ENCODE data around the gene APOBEC3A.

APOBEC3A gene

GRCh38 chr22:38963872-38964271 lies 6.5 kb downstream of the APOBEC3A start:
- DNase-seq (ENCODE audit: low spot score) = no peak
- no peak for TF ChIP-seq CTCF (IDR thresholded peaks at IDR 0.05; ENCODE audit: extremely low read depth, missing control alignments)

DNA sequence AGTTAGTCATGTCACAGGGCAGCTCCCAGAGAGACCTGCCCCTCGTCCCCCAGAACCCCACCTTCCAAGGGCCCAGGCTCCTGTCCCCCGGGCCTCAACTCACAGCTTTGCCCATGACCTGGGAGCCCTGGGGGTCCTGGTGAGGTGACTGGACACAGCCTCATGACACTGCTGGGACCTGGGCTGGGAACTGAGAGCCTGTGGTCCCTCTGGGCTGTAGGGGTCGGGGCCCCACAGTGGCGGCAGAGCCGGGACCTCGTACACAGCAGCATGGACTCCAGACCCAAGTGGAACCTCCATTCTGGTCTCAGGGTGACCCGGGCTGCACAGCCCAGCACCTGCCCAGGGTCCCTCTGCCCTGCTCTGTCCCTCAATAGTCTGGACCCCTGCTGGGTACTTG lies 6.9 kb downstream of the APOBEC3A start:
- DNase-seq (ENCODE audit: low spot score) = no peak
- TF ChIP-seq CTCF (IDR thresholded peaks at IDR 0.05; ENCODE audit: extremely low read depth, missing control alignments) = no peak

DNA sequence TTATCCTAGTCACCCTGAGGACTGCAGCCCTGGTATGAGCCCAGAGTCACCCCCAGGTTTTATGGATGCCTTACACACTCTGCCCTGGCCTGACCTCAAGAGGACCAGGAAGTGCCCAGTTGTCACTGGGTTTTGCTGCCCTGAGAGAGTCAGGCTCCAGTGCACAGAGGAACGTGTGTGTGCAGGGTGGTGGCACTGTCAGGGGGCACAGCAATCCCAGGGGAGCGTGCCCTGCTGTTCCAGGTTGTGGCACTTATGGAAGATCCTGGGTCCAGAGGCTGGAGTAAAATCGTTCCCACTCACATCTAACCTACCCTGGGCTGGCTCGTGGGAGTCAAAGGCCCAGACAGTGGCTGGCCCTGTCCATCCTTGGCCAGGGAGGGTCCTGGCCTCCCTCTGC lies 7.6 kb downstream of the APOBEC3A start:
- no peak for TF ChIP-seq CTCF (IDR thresholded peaks at IDR 0.05; ENCODE audit: extremely low read depth, missing control alignments)
- DNase-seq (ENCODE audit: low spot score) = no peak

DNA sequence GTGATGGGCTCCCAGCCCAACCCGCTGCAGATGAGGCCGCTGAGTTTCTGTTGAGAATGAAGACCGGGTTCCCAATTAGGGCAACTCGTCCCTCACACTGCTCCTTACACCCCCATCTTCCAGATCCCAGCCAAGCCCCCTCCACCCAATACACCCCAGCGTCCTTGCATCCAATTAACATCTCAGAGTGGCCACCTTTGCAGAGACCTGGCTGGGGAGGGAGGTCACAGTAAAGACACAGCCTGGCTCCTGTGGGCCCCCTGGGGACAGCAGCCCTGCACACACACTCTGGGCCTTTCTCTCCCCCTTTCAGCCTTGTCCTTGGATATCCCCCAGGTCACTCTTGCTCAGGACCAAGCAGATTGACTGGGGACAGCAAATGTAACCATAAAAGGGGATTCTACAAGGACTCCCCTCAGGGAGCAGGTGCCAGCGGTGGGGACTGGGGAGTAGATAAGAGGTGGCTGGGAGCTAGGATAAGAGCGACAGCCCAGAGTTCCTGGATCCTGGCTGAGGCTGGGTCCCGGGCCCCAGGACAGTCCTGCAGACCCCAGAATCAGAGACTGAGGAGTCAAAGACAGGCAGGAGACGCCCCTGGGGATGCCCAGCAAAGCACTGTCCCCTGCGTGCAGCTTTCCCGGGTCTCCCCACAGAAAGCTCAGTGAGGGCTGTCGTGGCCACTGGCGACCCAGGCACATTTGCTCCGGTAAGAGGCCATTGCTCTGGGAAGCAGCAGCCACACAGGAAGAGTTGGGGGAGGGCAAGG lies 8.4 kb downstream of the APOBEC3A start:
- DNase-seq (ENCODE audit: low spot score) = no peak
- no peak for TF ChIP-seq CTCF (IDR thresholded peaks at IDR 0.05; ENCODE audit: extremely low read depth, missing control alignments)

DNA sequence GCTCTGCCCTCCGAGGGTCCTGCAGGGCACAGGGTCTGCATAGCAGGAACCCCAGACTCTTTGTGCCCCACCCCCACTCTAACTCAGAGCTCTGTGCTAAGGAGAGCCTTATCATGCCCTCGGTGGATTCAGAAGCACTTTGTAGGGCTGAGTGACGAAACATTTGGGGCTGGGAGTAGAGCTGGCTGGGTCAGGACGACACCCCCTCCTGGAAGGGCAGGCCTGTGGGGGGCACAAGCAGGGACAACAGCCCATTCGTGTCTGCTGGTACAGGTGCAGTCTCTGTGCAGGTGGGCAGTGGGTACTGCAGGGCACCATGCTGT lies 8.9 kb downstream of the APOBEC3A start:
- TF ChIP-seq CTCF (IDR thresholded peaks at IDR 0.05; ENCODE audit: extremely low read depth, missing control alignments) = no peak
- no peak for DNase-seq (ENCODE audit: low spot score)

- no peak for DNase-seq (ENCODE audit: low spot score)
- TF ChIP-seq CTCF (IDR thresholded peaks at IDR 0.05; ENCODE audit: extremely low read depth, missing control alignments) = no peak
Observed at GRCh38 chr22:38966942-38967341, 9.5 kb downstream of the APOBEC3A start.

DNA sequence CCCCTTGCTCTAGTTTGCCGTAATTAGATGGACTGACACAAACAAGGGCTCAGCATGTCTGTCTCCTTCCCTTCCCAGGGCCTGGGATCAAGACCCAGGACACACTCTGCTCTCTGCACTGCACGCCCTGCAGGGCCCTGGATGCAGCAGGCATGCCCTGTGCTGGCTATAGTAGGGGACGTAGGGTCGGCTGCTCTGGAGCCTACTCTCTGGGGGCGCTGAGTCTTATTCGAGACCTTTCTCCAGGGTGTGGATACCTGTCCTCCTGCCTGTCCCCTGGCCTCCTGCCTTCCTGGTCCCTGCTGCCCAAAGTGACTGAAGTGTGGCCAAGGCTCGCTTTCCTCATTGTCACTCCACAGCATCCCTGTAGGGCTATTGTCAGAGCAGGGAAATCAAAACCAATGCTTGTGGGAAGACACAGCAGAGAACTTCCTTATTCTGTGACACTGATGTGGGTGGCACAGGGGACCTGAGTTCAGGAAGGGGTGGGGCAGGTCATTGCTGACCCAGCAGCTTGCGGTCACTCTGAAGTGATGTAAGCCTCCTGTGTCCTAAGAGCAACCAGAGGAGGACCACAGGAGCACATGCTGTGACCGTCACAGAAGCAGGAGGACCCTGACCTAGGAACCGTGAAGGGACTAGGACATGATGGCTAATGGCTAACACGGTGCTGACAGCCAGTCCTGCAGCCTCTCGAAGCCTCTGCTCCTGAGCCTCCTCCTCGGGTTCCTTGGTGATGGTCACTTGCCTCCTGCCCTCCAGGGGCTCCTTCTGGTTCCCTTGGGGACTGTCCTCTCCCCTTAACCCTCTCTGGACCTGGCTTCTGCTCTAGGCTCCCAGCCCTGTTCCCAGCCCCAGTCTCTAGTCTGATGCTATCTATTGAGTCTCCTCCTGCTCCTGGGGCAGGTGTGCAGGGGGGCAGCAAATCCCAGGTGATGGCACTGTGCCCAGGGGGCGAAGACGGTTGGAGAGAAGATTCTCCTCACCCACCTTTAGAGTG lies 10.3 kb downstream of the APOBEC3A start:
- DNase-seq (ENCODE audit: low spot score) = no peak
- TF ChIP-seq CTCF (IDR thresholded peaks at IDR 0.05; ENCODE audit: extremely low read depth, missing control alignments) = no peak
